K562 (cell line): ENCODE results near the gene LYPD4. TPM values are rescaled to one million over a fixed set of nuclear protein-coding genes. Genes with fewer than 3 reads are reported as not detected.

Source experiments
- ARHGAP35 ChIP-seq: fragments of 450-650 bp; IDR thresholded peaks from 2 replicates; pipeline ENCODE4 v1.6.1; 2018; ENCODE audit not compliant: partially characterized antibody
- ETS1 ChIP-seq: conservative IDR thresholded peaks from 2 replicates; pipeline ENCODE4 v1.6.1; 2011; ENCODE audit warnings: low read depth, mild to moderate bottlenecking, low read length; ENCODE audit not compliant: control insufficient read depth
- FOXJ2 ChIP-seq: fragments of 200-800 bp; sonication (Bioruptor generic); IDR thresholded peaks from 2 replicates; pipeline ENCODE4 v1.6.1; 2016; ENCODE audit warnings: missing genetic modification characterization, missing compliant biosample characterization
- KDM5B ChIP-seq: fragments of 200-600 bp; sonication (generic); IDR thresholded peaks from 2 replicates; pipeline ENCODE4 v1.6.1; 2012; ENCODE audit warnings: low read depth, mild to moderate bottlenecking, moderate library complexity, low read length, control low read depth, inconsistent platforms; ENCODE audit not compliant: insufficient replicate concordance
- LARP7 ChIP-seq: fragments of 450-650 bp; IDR thresholded peaks from 2 replicates; pipeline ENCODE4 v1.6.1; 2016
- MEF2A ChIP-seq: IDR thresholded peaks from 2 replicates; pipeline ENCODE4 v1.6.1; 2011; ENCODE audit warnings: low read depth, mild to moderate bottlenecking, low read length, moderate library complexity; ENCODE audit not compliant: control insufficient read depth
- MIER1 ChIP-seq: fragments of 450-650 bp; IDR thresholded peaks from 2 replicates; pipeline ENCODE4 v1.6.1; 2016; ENCODE audit warnings: antibody characterized with exemption, mild to moderate bottlenecking, low read depth
- PHB2 ChIP-seq: fragments of 450-650 bp; IDR thresholded peaks from 2 replicates; pipeline ENCODE4 v1.6.1; 2017; ENCODE audit warnings: low read depth
- RBFOX2 ChIP-seq: fragments of 200-400 bp; formaldehyde crosslinking; IDR thresholded peaks from 2 replicates; pipeline ENCODE4 v1.6.1; 2017; ENCODE audit warnings: low read depth, mild to moderate bottlenecking, low read length, moderate library complexity
- SIN3A ChIP-seq, 2 experiments: fragments of 150-350 bp in 1 of 2; IDR thresholded peaks; 2 replicates each; pipeline ENCODE4 v1.6.1; 2011 to 2016; ENCODE audit warnings: borderline replicate concordance in 2 of 2, low read depth in 2 of 2, low read length in 2 of 2, mild to moderate bottlenecking in 2 of 2, moderate library complexity in 2 of 2; ENCODE audit not compliant: control insufficient read depth in 1 of 2
- SMARCA5 ChIP-seq: fragments of 450-650 bp; IDR thresholded peaks from 2 replicates; pipeline ENCODE4 v1.6.1; 2016
- STAG1 ChIP-seq: sonication (generic); formaldehyde crosslinking; IDR thresholded peaks from 2 replicates; pipeline ENCODE4 v1.5.0; 2020; ENCODE audit warnings: missing genetic modification reagents, borderline replicate concordance
- TAF1 ChIP-seq: IDR thresholded peaks from 2 replicates; pipeline ENCODE4 v1.6.1; 2011; ENCODE audit warnings: mild to moderate bottlenecking, low read length, moderate library complexity; ENCODE audit not compliant: insufficient read depth, control insufficient read depth, severe bottlenecking; ENCODE audit errors: extremely low read depth
- TBP ChIP-seq: optimal IDR thresholded peaks from 2 replicates; pipeline ENCODE3; 2011; ENCODE audit warnings: low read depth, low read length, improper control_type of control experiment
- ZBTB26 ChIP-seq: fragments of 450-650 bp; formaldehyde crosslinking; IDR thresholded peaks from 2 replicates; pipeline ENCODE4 v1.4.0; 2022; ENCODE audit warnings: missing genetic modification characterization
- ZNF764 ChIP-seq: fragments of 250-450 bp; sonication (Bioruptor Pico); IDR thresholded peaks from 2 replicates; pipeline ENCODE4 v1.4.0; 2020; ENCODE audit warnings: low read depth, mild to moderate bottlenecking, moderate library complexity
- polyA plus RNA-seq, 8 experiments: library from polyadenylated mRNA; depleted of rRNA in 4 of 8; stranded (reverse) in 5 of 8; unstranded in 3 of 8; fragments of >200 nt; fragmentation: Nextera tagmentation in 2 of 8; fragmentation: Illumina TruSeq in 1 of 8; extraction: Ambion mirVana in 2 of 8; extraction: Trizol in 1 of 8; gene quantifications; 2 replicates each; pipeline versions ENCODE4 v1.2.1 to v1.2.3, GENCODE V29; 2011 to 2014; ENCODE audit warnings: inconsistent platforms in 1 of 8, missing spikeins in 1 of 8
- total RNA-seq, 7 experiments: library from RNA; depleted of rRNA in 6 of 7; stranded (reverse); fragments of >200 nt in 6 of 7; fragmentation: Illumina TruSeq in 2 of 7; extraction: Trizol in 2 of 7; gene quantifications; 2 replicates each; pipeline versions ENCODE4 v1.2.1 to v1.2.3, GENCODE V29; 2011 to 2021; ENCODE audit warnings: low replicate concordance in 1 of 7
- TF ChIP-seq, protein P1 (sequence below), 2 experiments: fragments of 450-650 bp; IDR thresholded peaks; 2 replicates each; pipeline ENCODE4 v1.6.1; 2016
- TF ChIP-seq, protein P2 (sequence below): fragments of 200-800 bp; sonication (Bioruptor generic); IDR thresholded peaks from 2 replicates; pipeline ENCODE4 v1.6.1; 2017; ENCODE audit warnings: missing genetic modification characterization, missing compliant biosample characterization
- TF ChIP-seq, protein P3 (sequence below), 2 experiments: fragments of 450-650 bp in 1 of 2; sonication (generic) in 1 of 2; formaldehyde crosslinking; conservative IDR thresholded peaks; 2 replicates each; pipeline versions ENCODE4 v1.4.0 to v1.8.1; 2020 to 2022; ENCODE audit warnings: mild to moderate bottlenecking in 1 of 2, missing genetic modification reagents in 1 of 2

LYPD4 gene
- total and polyA plus RNA-seq, 9 of the 15 experiments (the other 6 are each of a cell fraction or from before 2014, with no cell fraction given) = 0.11 TPM; not detected in 8

DNA sequence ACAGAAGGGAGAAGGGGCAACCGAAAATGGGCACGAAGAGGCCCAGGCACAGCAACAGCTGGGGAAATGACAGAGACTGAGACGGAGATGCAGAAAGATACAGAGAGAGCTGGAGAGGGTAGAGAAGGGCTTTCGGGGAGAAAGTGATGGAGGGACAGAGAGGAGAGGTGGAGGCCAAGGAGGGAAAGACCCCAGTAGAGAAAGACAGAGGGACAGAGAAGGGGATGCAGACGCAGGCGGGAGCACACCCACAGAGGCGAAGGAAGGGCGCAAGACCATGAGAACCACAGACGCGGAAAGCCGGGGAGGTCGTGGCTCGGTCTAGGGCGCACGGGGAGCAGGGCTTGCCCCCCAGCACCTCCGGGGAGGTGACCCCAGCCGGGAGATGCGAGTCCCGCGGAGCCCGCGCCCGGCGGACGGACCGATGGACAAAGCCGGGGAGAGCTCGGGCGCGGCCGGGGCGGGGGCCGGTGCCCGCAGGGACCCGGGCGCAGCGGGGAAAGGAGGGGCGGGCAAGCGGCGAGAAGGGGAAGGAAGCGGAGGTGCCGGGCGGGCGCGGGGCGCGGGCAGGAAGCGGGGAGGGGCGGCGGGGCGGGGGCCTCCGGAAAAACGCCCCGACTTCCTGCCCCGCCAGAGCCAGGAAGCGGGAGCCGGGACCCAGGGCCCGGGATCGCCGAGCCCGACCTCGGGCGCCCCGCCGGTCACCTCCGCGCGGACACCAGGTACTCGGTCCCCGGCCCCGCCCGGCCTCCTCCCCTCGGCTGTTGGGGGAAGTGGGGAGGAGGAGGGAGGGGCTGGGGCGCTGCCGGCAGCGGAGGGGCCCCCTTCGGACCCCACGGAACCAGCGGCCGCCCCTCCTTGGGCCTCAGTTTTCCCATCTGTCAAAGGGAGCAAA is 38.3 kb upstream of the LYPD4 start, which contains the start of gene ARHGEF1 (continued):
- TF ChIP-seq LARP7 = peak; percentile 74; the same call in 1 of the 2 replicates
- TF ChIP-seq, protein P1, sequence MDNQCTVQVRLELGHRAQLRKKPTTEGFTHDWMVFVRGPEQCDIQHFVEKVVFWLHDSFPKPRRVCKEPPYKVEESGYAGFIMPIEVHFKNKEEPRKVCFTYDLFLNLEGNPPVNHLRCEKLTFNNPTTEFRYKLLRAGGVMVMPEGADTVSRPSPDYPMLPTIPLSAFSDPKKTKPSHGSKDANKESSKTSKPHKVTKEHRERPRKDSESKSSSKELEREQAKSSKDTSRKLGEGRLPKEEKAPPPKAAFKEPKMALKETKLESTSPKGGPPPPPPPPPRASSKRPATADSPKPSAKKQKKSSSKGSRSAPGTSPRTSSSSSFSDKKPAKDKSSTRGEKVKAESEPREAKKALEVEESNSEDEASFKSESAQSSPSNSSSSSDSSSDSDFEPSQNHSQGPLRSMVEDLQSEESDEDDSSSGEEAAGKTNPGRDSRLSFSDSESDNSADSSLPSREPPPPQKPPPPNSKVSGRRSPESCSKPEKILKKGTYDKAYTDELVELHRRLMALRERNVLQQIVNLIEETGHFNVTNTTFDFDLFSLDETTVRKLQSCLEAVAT (IDR thresholded peaks at IDR 0.05) = peak in 1 of 2 experiments; percentile 56; a peak in 1 of 4 replicates
- 0 out of 2 replicates have a peak, but pooled peaks have one; percentile 37 for TF ChIP-seq ETS1
- 0 out of 2 replicates have a peak, but pooled peaks have one; percentile 67 for TF ChIP-seq ZBTB26 (CRISPR knock-in tag)
- no peak for TF ChIP-seq MEF2A
- TF ChIP-seq RBFOX2 = peak; percentile 55; the same call in 1 of the 2 replicates
- 0 out of 2 replicates have a peak, but pooled peaks have one; percentile 41 for TF ChIP-seq SMARCA5
- TF ChIP-seq, protein P2, sequence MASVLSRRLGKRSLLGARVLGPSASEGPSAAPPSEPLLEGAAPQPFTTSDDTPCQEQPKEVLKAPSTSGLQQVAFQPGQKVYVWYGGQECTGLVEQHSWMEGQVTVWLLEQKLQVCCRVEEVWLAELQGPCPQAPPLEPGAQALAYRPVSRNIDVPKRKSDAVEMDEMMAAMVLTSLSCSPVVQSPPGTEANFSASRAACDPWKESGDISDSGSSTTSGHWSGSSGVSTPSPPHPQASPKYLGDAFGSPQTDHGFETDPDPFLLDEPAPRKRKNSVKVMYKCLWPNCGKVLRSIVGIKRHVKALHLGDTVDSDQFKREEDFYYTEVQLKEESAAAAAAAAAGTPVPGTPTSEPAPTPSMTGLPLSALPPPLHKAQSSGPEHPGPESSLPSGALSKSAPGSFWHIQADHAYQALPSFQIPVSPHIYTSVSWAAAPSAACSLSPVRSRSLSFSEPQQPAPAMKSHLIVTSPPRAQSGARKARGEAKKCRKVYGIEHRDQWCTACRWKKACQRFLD (CRISPR knock-in tag) = 0 out of 2 replicates have a peak, but pooled peaks have one; percentile 29
- peak; percentile 72 for TF ChIP-seq ARHGAP35
- TF ChIP-seq STAG1 (CRISPR knock-in tag) = no peak
- 0 out of 4 replicates have a peak, but pooled peaks of 1 of the 2 experiments have one; percentile 17 for TF ChIP-seq SIN3A (IDR thresholded peaks at IDR 0.05; ENCODE audit: borderline replicate concordance in 2 of 2, control insufficient read depth in 1 of 2, low read depth in 2 of 2, low read length in 2 of 2)
- 0 out of 2 replicates have a peak, but pooled peaks have one; percentile 36 for TF ChIP-seq MIER1
- TF ChIP-seq, protein P3, sequence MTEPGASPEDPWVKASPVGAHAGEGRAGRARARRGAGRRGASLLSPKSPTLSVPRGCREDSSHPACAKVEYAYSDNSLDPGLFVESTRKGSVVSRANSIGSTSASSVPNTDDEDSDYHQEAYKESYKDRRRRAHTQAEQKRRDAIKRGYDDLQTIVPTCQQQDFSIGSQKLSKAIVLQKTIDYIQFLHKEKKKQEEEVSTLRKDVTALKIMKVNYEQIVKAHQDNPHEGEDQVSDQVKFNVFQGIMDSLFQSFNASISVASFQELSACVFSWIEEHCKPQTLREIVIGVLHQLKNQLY (CRISPR knock-in tag; conservative IDR thresholded peaks at IDR 0.05) = no peak
- TF ChIP-seq TBP = peak; percentile 29
- TF ChIP-seq TAF1 = peak; percentile 47
- TF ChIP-seq KDM5B = peak; percentile 51
- TF ChIP-seq ZNF764 (CRISPR knock-in tag) = no peak
- TF ChIP-seq PHB2 = 0 out of 2 replicates have a peak, but pooled peaks have one; percentile 19
- TF ChIP-seq FOXJ2 (tag) = no peak
